Adrenal gland (tissue), 19 donors: ENCODE results near the gene RAB38. TPM values are rescaled to one million over a fixed set of nuclear protein-coding genes. Genes with fewer than 3 reads are reported as not detected.
A peak's percentile ranks its signal among the peaks of the same experiment; 100 is the strongest.

ENCODE experiments used
- DNase-seq, 7 donors: peaks; one replicate each; pipeline ENCODE4 v3.0.0-alpha.2; 2019 to 2020
- H3K27ac ChIP-seq, 5 donors: fragments of 200-600 bp; sonication (generic) in 4 of 5; 1 replicate in 3 of 5; 2 replicates in 2 of 5; pipeline versions ENCODE4 v1.5.1 to v1.8.0; 2016 to 2020; ENCODE audit warnings: mild to moderate bottlenecking in 1 of 5
- H3K27me3 ChIP-seq: fragments of 200-600 bp; 2 replicates; pipeline ENCODE4 v1.8.0; 2021
- H3K36me3 ChIP-seq, 2 donors: fragments of 200-600 bp; replicated peaks in 1 of 2; 1 replicate in 1 of 2; 2 replicates in 1 of 2; pipeline versions ENCODE4 v1.5.1 to v1.8.0; 2018 to 2022
- H3K4me1 ChIP-seq, 2 donors: fragments of 200-600 bp; replicated peaks in 1 of 2; 1 replicate in 1 of 2; 2 replicates in 1 of 2; pipeline versions ENCODE4 v1.5.1 to v1.8.0; 2018 to 2021
- H3K4me3 ChIP-seq, 4 donors: fragments of 200-600 bp; sonication (generic) in 3 of 4; one replicate each; pipeline ENCODE4 v1.5.1; 2016 to 2018
- H3K9me3 ChIP-seq, 3 donors: fragments of 200-600 bp; sonication (generic) in 1 of 3; replicated peaks in 1 of 3; 1 replicate in 2 of 3; 2 replicates in 1 of 3; pipeline versions ENCODE4 v1.5.1 to v1.8.0; 2016 to 2021
- CTCF ChIP-seq, 6 experiments: fragments of 450-650 bp in 4 of 6; fragments of 200-600 bp in 2 of 6; sonication (generic) in 1 of 6; IDR thresholded peaks; 1 replicate in 5 of 6; 2 replicates in 1 of 6; pipeline versions ENCODE4 v1.5.1 to v1.8.0; 2016 to 2021; ENCODE audit warnings: antibody characterized with exemption in 6 of 6, mild to moderate bottlenecking in 2 of 6, moderate library complexity in 1 of 6
- POLR2A ChIP-seq, 2 donors: fragments of 450-650 bp; IDR thresholded peaks; one replicate each; pipeline ENCODE4 v1.6.1; 2017; ENCODE audit warnings: antibody characterized with exemption in 2 of 2, mild to moderate bottlenecking in 2 of 2, moderate library complexity in 1 of 2
- WGBS, 4 donors: extraction: QIAGEN DNeasy Blood & Tissue Kit in 2 of 4; methylation state at CpG; one replicate each; pipeline versions ENCODE4 v1.1.5 to v1.1.7; 2013 to 2017; 5-methylcytosine and 5-hydroxymethylcytosine counted together
- intact Hi-C, 2 donors: fragments of 100-400 bp; cut with DNase I; formaldehyde crosslinking; loops; one replicate each; pipeline versions ENCODE4 v1.14.1 to v1.15.0; 2022 to 2023
- long read RNA-seq, 10 donors: library from polyadenylated mRNA in 3 of 10; unstranded in 2 of 10; stranded (forward) in 1 of 10; transcript quantifications; one replicate each; pipeline ENCODE4 v2.0.0 and lab custom pipeline, GENCODE V29; 2021 to 2026
- polyA plus RNA-seq, 3 donors: library from polyadenylated mRNA; stranded (reverse); fragments of 200-250 nt in 2 of 3; fragments of 350-450 nt in 1 of 3; fragmentation: Illumina TruSeq in 1 of 3; extraction: RNeasy Lipid Tissue Mini Kit (QIAGEN cat#74804) in 1 of 3; gene quantifications; one replicate each; pipeline ENCODE4 v1.2.3, GENCODE V29; 2013 to 2014
- total RNA-seq, 9 donors: library from RNA; depleted of rRNA in 4 of 9; stranded (reverse); fragments of >200 nt in 4 of 9; fragments of 120-200 nt in 1 of 9; fragmentation: NEBNext Ultra II Directional in 1 of 9; extraction: Animal tissue kit (Norgen Biotek cat#: 25700) in 1 of 9; gene quantifications; one replicate each; pipeline versions ENCODE4 v1.1.0 to v1.2.4, GENCODE V29; 2013 to 2023
- donor health status: healthy with polysubstance abuse.
- donor health status: Bipolar disorder and iron deficiency.
- donor health status: DM: yes; HTN: yes; CAD: no.
- donor health status: DM: no; HTN: no; CAD: no.
- donor health status: DM: no; HTN: no; CAD: no.
- donor health status: DM: yes; HTN: yes; CAD: no.

Gene RAB38
- total RNA-seq (100 to 1,000 TPM in 1 of 9 donors, 10 to 100 TPM in 8; 18.3 to 114 (median 27.9) TPM), polyA plus RNA-seq (10 to 100 TPM in 2 of 3 donors, 1 to 10 TPM in 1; 7.9 to 63.8 (median 12.7) TPM)
- long read RNA-seq, donor 1, transcript RAB38-201 (3 exons, 1,465 nt) = major isoform, 47 of 47 reads
- long read RNA-seq, donor 1, partial matches to known transcripts = 0 of 47 reads
- long read RNA-seq, donor 1, other reads (novel, unspliced or antisense) = 0 of 47 reads
- long read RNA-seq, donor 2, transcript RAB38-201 (3 exons, 1,465 nt) = major isoform, 16 of 17 reads
- long read RNA-seq, donor 2, partial matches to known transcripts = 0 of 17 reads
- long read RNA-seq, donor 2, other reads (novel, unspliced or antisense) = 0 of 17 reads
- long read RNA-seq, donor 3, transcript RAB38-201 (3 exons, 1,465 nt) = major isoform, 37 of 38 reads
- long read RNA-seq, donor 3, partial matches to known transcripts = 0 of 38 reads
- long read RNA-seq, donor 3, other reads (novel, unspliced or antisense) = 0 of 38 reads
- long read RNA-seq, donor 4, transcript RAB38-201 (3 exons, 1,465 nt) = major isoform, 23 of 24 reads
- long read RNA-seq, donor 4, partial matches to known transcripts = 1 of 24 reads
- long read RNA-seq, donor 4, other reads (novel, unspliced or antisense) = 0 of 24 reads
- long read RNA-seq, donor 5, transcript RAB38-201 (3 exons, 1,465 nt) = major isoform, 44 of 45 reads
- long read RNA-seq, donor 5, partial matches to known transcripts = 0 of 45 reads
- long read RNA-seq, donor 5, other reads (novel, unspliced or antisense) = 1 of 45 reads
- long read RNA-seq, donor 6, transcript RAB38-201 (3 exons, 1,465 nt) = major isoform, 10 of 12 reads
- long read RNA-seq, donor 6, partial matches to known transcripts = 1 of 12 reads
- long read RNA-seq, donor 6, other reads (novel, unspliced or antisense) = 0 of 12 reads
- long read RNA-seq, donor 7, transcript RAB38-201 (3 exons, 1,465 nt) = major isoform, 18 of 18 reads
- long read RNA-seq, donor 7, partial matches to known transcripts = 0 of 18 reads
- long read RNA-seq, donor 7, other reads (novel, unspliced or antisense) = 0 of 18 reads
- long read RNA-seq, donor 8, transcript RAB38-201 (3 exons, 1,465 nt) = major isoform, 44 of 44 reads
- long read RNA-seq, donor 8, partial matches to known transcripts = 0 of 44 reads
- long read RNA-seq, donor 8, other reads (novel, unspliced or antisense) = 0 of 44 reads
- long read RNA-seq, donor 9, transcript RAB38-201 (3 exons, 1,465 nt) = major isoform, 34 of 36 reads
- long read RNA-seq, donor 9, partial matches to known transcripts = 0 of 36 reads
- long read RNA-seq, donor 9, other reads (novel, unspliced or antisense) = 0 of 36 reads
- long read RNA-seq, donor 10, transcript RAB38-201 (3 exons, 1,465 nt) = major isoform, 16 of 16 reads
- long read RNA-seq, donor 10, partial matches to known transcripts = 0 of 16 reads
- long read RNA-seq, donor 10, other reads (novel, unspliced or antisense) = 0 of 16 reads

GRCh38 chr11:88174709-88175568 is at the start of gene RAB38:
TSS of gene RAB38 (minus strand) at chr11:88175443. CDS start at chr11:88175384, 59 bp downstream.
- Histone ChIP-seq H3K36me3 (no peaks in the 10 kb centered on the region), H3K9me3 (no peaks in the 10 kb centered on the region), H3K4me3 (peak within 1 kb of the TSS; percentile 7 to 59 (median 36)), H3K27me3 (no peaks in the 10 kb centered on the region), H3K4me1 (peaks cover 8 to 43% of the 10 kb centered on the region in 2 donors), H3K27ac (peak within 1 kb of the TSS; percentile 49 to 92 (median 79))
- intact Hi-C loops = no loop called here
- peak; percentile 83 to 91 (median 86) for DNase-seq
- TF ChIP-seq CTCF (IDR thresholded peaks at IDR 0.05) (no peak), POLR2A (IDR thresholded peaks at IDR 0.05) (peak; percentile 12 to 78)
- 2 to 4% (median 2%) methylated on average over 21 to 54 of the region's 54 CpGs for WGBS, 4 donors

- no peaks in the 10 kb centered on the region for H3K36me3 ChIP-seq
- no peaks in the 10 kb centered on the region for H3K27me3 ChIP-seq
- TF ChIP-seq CTCF (IDR thresholded peaks at IDR 0.05) = no peak
- no peak for DNase-seq
- no peak overlapping the region for H3K27ac ChIP-seq
- H3K4me3 ChIP-seq = no peak overlapping the region
- intact Hi-C loops = no loop called here
- H3K4me1 ChIP-seq = no peaks in the 10 kb centered on the region
- H3K9me3 ChIP-seq = no peaks in the 10 kb centered on the region
These were observed 38.2 kb upstream of the RAB38 start for GRCh38 chr11:88213406-88213805.

- TF ChIP-seq CTCF (IDR thresholded peaks at IDR 0.05) = no peak
- WGBS, 4 donors = 60 to 73% (median 64%) methylated on average over 1 of the region's 1 CpG
- intact Hi-C loops = no loop called here
- Histone ChIP-seq H3K27me3 (no peaks in the 10 kb centered on the region), H3K4me1 (no peaks in the 10 kb centered on the region), H3K27ac (no peak overlapping the region), H3K36me3 (no peaks in the 10 kb centered on the region), H3K4me3 (no peak overlapping the region), H3K9me3 (no peaks in the 10 kb centered on the region)
- DNase-seq = no peak
These were observed 37.1 kb upstream of the RAB38 start for GRCh38 chr11:88212300-88212699.
